RWPE1 (cell line): Measurements from ENCODE around the gene SOSTDC1.

Experiments used
- CTCF ChIA-PET: fragments of 350-600 bp; sonication (Branson Sonifier 250); formaldehyde crosslinking; extraction: SDS; loops from one replicate; lab custom pipeline; 2021; lab: Yijun Ruan, JAX
- POLR2A ChIA-PET: fragments of 400-600 bp; formaldehyde crosslinking; extraction: SDS; loops from one replicate; lab custom pipeline; 2020; ENCODE audit warnings: antibody characterized with exemption; ENCODE audit not compliant: low non-redundant PET; lab: Yijun Ruan, JAX
- DNase-seq: peaks from one replicate; pipeline ENCODE4 v3.0.0; 2012; ENCODE audit warnings: low spot score
- H3K27ac ChIP-seq: fragments of 450-650 bp; 2 replicates; pipeline ENCODE4 v1.5.1; 2017
- TF ChIP-seq, protein P1 (sequence below): fragments of 450-650 bp; conservative IDR thresholded peaks from 2 replicates; pipeline ENCODE4 v1.5.1; 2017; ENCODE audit warnings: low read depth, mild to moderate bottlenecking

The SOSTDC1 gene

DNA sequence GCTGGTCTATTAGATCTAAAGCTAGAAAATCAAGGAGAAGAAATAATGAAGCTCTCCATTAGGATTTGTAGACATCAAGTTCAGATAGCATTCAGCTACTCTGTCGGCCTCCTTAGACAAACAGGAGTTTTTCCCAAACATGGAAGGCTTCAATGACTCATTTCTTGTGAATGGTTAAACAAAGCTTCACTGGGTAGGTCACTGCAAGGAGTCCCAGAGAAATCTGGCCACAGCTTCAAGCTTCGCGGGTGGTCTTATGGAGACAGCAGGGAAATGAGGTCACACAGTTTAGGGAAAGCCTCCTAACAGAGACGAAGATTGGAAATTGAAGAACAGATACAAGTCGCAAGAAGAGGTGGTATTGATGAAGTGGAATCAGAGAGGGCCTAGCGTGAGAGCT lies 38.5 kb upstream of the SOSTDC1 start:
- no peak overlapping the region for H3K27ac ChIP-seq
- TF ChIP-seq, protein P1, sequence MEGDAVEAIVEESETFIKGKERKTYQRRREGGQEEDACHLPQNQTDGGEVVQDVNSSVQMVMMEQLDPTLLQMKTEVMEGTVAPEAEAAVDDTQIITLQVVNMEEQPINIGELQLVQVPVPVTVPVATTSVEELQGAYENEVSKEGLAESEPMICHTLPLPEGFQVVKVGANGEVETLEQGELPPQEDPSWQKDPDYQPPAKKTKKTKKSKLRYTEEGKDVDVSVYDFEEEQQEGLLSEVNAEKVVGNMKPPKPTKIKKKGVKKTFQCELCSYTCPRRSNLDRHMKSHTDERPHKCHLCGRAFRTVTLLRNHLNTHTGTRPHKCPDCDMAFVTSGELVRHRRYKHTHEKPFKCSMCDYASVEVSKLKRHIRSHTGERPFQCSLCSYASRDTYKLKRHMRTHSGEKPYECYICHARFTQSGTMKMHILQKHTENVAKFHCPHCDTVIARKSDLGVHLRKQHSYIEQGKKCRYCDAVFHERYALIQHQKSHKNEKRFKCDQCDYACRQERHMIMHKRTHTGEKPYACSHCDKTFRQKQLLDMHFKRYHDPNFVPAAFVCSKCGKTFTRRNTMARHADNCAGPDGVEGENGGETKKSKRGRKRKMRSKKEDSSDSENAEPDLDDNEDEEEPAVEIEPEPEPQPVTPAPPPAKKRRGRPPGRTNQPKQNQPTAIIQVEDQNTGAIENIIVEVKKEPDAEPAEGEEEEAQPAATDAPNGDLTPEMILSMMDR = no peak
- POLR2A ChIA-PET = no interaction called here
- CTCF ChIA-PET = no interaction called here
- DNase-seq = no peak

DNA sequence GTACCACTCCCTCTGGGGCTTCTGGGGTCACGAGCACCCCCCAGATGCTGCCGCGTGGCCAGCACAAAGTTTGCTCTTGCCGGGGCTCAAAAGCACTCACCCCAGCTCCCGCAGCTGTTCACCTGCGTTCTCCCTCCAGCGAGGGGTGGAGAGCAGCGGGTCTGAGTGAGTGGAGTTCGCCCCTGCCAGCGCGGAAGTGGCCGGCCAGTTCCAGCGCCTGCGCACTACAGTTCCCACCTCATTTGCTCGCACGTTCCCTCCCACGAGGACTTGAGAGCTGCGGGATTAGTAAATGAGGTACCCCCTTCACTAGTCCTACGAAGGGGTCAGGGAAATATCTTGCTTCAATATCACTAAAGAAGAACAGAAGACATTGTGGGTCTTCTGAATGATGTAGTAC lies 36.8 kb upstream of the SOSTDC1 start:
- ChIA-PET POLR2A (no interaction called here), CTCF (no interaction called here)
- TF ChIP-seq, protein P1 = no peak
- H3K27ac ChIP-seq = no peak overlapping the region
- no peak for DNase-seq

DNA sequence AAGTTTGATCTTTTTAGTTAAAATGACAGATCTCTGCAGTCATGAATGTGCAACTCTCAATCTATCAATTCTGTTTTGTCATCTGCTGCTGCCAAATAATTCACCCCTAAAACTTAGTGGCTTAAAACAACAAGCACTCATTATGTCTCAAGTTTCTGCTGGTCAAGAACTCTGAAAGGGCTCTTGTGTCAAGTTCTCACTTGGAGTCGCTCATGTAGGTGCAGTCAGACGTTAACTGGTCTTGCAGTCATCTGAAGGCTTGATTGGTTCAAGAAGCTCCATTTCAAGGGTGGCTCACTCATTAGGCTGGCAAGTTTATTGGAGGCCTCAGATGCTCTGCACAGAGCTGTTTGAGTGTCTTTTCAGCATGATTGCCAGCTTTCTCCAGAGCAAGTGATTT lies 32.6 kb upstream of the SOSTDC1 start:
- no peak overlapping the region for H3K27ac ChIP-seq
- TF ChIP-seq, protein P1 = no peak
- DNase-seq = no peak
- POLR2A ChIA-PET = no interaction called here
- CTCF ChIA-PET = no interaction called here

DNA sequence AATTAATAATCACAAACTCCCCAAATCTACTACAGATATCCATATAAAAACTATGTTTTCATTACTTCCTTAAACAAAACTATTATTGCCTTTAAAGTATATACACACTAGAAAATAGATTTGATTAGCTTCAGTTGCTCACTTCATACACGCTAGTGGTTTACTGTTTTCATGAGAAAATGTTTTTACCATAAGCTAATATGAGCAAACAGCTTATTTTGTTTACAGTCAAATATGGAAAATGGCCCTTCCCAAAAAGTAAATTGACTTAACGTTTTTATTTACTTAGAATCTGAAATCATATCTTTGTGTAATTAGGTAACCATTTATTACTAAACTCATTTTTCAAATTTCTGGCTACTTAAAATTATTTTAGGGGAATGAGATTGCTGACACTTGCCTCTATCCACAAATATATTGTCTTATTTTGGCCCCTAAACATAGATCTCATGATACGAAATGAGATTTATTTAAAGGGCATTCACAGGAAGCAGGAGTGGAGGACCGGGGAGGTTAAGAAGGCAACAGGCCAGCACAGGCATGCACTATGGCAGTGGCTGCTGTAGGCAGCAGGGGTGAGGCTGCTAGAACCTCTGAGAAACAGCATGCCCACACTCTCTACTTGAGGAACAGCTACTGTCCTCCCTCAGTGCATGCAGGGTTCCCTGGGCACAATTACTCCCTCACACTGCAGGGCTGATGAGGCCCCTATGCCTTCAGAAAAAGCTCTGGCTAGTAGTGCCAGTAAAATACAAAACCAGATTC lies 29.6 kb upstream of the SOSTDC1 start:
- H3K27ac ChIP-seq = no peak overlapping the region
- TF ChIP-seq, protein P1 = no peak
- ChIA-PET POLR2A (no interaction called here), CTCF (interaction anchor here (0.9 kb wide), 1 partner anchor 349 kb away, joined by 3 read pairs; no protein-coding TSS in a partner anchor)
- no peak for DNase-seq

DNA sequence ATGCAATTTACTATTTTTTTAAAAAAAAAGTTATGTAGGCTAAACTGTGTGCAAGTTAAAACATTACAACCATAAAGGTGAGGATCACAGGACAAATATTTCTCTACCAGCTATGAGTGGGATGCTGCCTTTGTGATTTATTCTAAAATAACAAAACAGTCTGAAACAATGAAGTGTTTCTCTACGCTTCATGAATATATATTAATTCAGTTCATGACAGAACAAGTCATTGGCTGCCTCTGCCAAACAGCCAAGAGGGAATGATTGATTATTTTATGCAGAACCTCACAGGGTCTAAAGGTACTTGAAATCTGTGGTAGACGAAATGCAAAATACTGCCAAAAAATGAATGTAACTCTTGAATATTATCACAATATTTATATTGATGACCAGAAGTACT lies 29.0 kb upstream of the SOSTDC1 start:
- CTCF ChIA-PET = no interaction called here

DNA sequence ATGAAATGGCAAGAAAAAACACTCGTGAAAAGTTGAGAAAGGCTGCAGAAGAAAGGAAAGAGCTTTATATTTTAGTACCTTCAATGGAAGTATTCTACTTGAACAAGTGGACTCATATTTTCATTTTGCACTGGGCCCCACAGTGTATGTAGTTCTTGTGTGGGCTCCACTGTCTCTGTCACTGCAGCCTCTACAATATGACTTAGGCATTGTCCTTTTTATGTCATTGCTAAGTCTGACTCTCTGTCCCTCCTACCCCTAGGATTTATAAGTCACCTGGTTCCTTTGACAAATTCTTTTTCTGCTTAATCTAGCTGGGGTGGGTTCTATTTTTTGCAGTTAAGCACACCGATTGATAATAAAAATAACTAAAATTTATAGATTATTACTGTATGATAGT lies 27.7 kb upstream of the SOSTDC1 start:
- ChIA-PET CTCF (no interaction called here), POLR2A (no interaction called here)

More for the DNA sequence above, 29.0 kb upstream of the SOSTDC1 start:
- DNase-seq = no peak
- no peak overlapping the region for H3K27ac ChIP-seq
- TF ChIP-seq, protein P1 = no peak
- POLR2A ChIA-PET = no interaction called here

More for the DNA sequence above, 27.7 kb upstream of the SOSTDC1 start:
- TF ChIP-seq, protein P1 = no peak
- H3K27ac ChIP-seq = no peak overlapping the region
- no peak for DNase-seq
